ENCODE results near the gene STXBP4.
A peak's percentile ranks its signal among the peaks of the same experiment; 100 is the strongest.

The STXBP4 gene

GRCh38 chr17:55054429-55054828, 85.9 kb downstream of the STXBP4 start:
- no peak overlapping the region for H4K12ac ChIP-seq (ENCODE audit: low read depth, low read length)
- H3K27me3 ChIP-seq (ENCODE audit: insufficient read depth, low read length): no peaks in the 10 kb centered on the region
- no peaks in the 10 kb centered on the region for H3K4me1 ChIP-seq (ENCODE audit: control insufficient read depth in 1 of 2, insufficient read depth in 2 of 2, low read length in 2 of 2)
- no peak overlapping the region for H3K4me2 ChIP-seq (ENCODE audit: low read length)
- no peaks in the 10 kb centered on the region for H3K79me1 ChIP-seq (ENCODE audit: low read length)
- H2BK5ac ChIP-seq (ENCODE audit: low read depth, low read length, poor library complexity): no peak overlapping the region
- H3K27ac ChIP-seq (ENCODE audit: low read depth, low read length): no peak overlapping the region
- H3K18ac ChIP-seq (ENCODE audit: low read length): no peak overlapping the region
- no peak overlapping the region for H3K4me3 ChIP-seq (ENCODE audit: low read depth, low read length)
- no peaks in the 10 kb centered on the region for H3K36me3 ChIP-seq (ENCODE audit: control insufficient read depth in 1 of 2, insufficient read depth in 2 of 2, low read length in 2 of 2)
- H2AK5ac ChIP-seq (ENCODE audit: low read length): no peak overlapping the region
- H2BK120ac ChIP-seq (ENCODE audit: insufficient read depth, low read length, poor library complexity): no peak overlapping the region
- DNase-seq: no peak
- no peak overlapping the region for H4K8ac ChIP-seq (ENCODE audit: low read depth, low read length)
- no peaks in the 10 kb centered on the region for H3K9me3 ChIP-seq (ENCODE audit: insufficient read depth, low read depth, low read length)
- H3K79me2 ChIP-seq (ENCODE audit: control insufficient read depth, insufficient read depth, low read length, poor library complexity): no peaks in the 10 kb centered on the region
- H3K23ac ChIP-seq (ENCODE audit: low read length): no peak overlapping the region
- no peak overlapping the region for H4K91ac ChIP-seq (ENCODE audit: low read depth, low read length)
- no peak overlapping the region for H3K4ac ChIP-seq (ENCODE audit: low read depth, low read length)
- H2BK12ac ChIP-seq (ENCODE audit: low read length): no peak overlapping the region
- H2AFZ ChIP-seq (ENCODE audit: insufficient read depth, low read length, poor library complexity): no peak overlapping the region
- H3K14ac ChIP-seq (ENCODE audit: low read length): no peak overlapping the region
- no peak overlapping the region for H3K9ac ChIP-seq (ENCODE audit: low read length)

GRCh38 chr17:55056526-55056925, 88.0 kb downstream of the STXBP4 start:
- no peak overlapping the region for H3K4me3 ChIP-seq (ENCODE audit: low read depth, low read length)
- DNase-seq: no peak
- no peaks in the 10 kb centered on the region for H3K36me3 ChIP-seq (ENCODE audit: control insufficient read depth in 1 of 2, insufficient read depth in 2 of 2, low read length in 2 of 2)
- H3K14ac ChIP-seq (ENCODE audit: low read length): no peak overlapping the region
- no peak overlapping the region for H2AFZ ChIP-seq (ENCODE audit: insufficient read depth, low read length, poor library complexity)
- no peak overlapping the region for H4K12ac ChIP-seq (ENCODE audit: low read depth, low read length)
- H3K23ac ChIP-seq (ENCODE audit: low read length): no peak overlapping the region
- no peaks in the 10 kb centered on the region for H3K27me3 ChIP-seq (ENCODE audit: insufficient read depth, low read length)
- H2BK12ac ChIP-seq (ENCODE audit: low read length): no peak overlapping the region
- H2BK120ac ChIP-seq (ENCODE audit: insufficient read depth, low read length, poor library complexity): no peak overlapping the region
- H2BK5ac ChIP-seq (ENCODE audit: low read depth, low read length, poor library complexity): no peak overlapping the region
- no peaks in the 10 kb centered on the region for H3K4me1 ChIP-seq (ENCODE audit: control insufficient read depth in 1 of 2, insufficient read depth in 2 of 2, low read length in 2 of 2)
- H3K4me2 ChIP-seq (ENCODE audit: low read length): no peak overlapping the region
- H3K27ac ChIP-seq (ENCODE audit: low read depth, low read length): no peak overlapping the region
- no peak overlapping the region for H3K4ac ChIP-seq (ENCODE audit: low read depth, low read length)
- H4K91ac ChIP-seq (ENCODE audit: low read depth, low read length): no peak overlapping the region
- H3K9ac ChIP-seq (ENCODE audit: low read length): no peak overlapping the region
- H3K79me1 ChIP-seq (ENCODE audit: low read length): no peaks in the 10 kb centered on the region
- H4K8ac ChIP-seq (ENCODE audit: low read depth, low read length): no peak overlapping the region
- no peaks in the 10 kb centered on the region for H3K79me2 ChIP-seq (ENCODE audit: control insufficient read depth, insufficient read depth, low read length, poor library complexity)
- no CpG with 5 or more reads among the region's 4 CpGs for WGBS (ENCODE audit: extremely low coverage, insufficient coverage, insufficient read length)
- H2AK5ac ChIP-seq (ENCODE audit: low read length): no peak overlapping the region
- H3K18ac ChIP-seq (ENCODE audit: low read length): no peak overlapping the region
- H3K9me3 ChIP-seq (ENCODE audit: insufficient read depth, low read depth, low read length): no peaks in the 10 kb centered on the region

- Histone ChIP-seq H4K12ac (ENCODE audit: low read depth, low read length) (no peak overlapping the region), H3K79me1 (ENCODE audit: low read length) (no peaks in the 10 kb centered on the region), H3K79me2 (ENCODE audit: control insufficient read depth, insufficient read depth, low read length, poor library complexity) (no peaks in the 10 kb centered on the region), H2AK5ac (ENCODE audit: low read length) (no peak overlapping the region), H3K18ac (ENCODE audit: low read length) (no peak overlapping the region), H2AFZ (ENCODE audit: insufficient read depth, low read length, poor library complexity) (no peak overlapping the region), H2BK12ac (ENCODE audit: low read length) (no peak overlapping the region), H2BK5ac (ENCODE audit: low read depth, low read length, poor library complexity) (no peak overlapping the region), H4K8ac (ENCODE audit: low read depth, low read length) (no peak overlapping the region), H3K14ac (ENCODE audit: low read length) (no peak overlapping the region), H3K27me3 (ENCODE audit: insufficient read depth, low read length) (no peaks in the 10 kb centered on the region), H3K4me2 (ENCODE audit: low read length) (no peak overlapping the region), H3K4me1 (ENCODE audit: control insufficient read depth in 1 of 2, insufficient read depth in 2 of 2, low read length in 2 of 2) (no peaks in the 10 kb centered on the region), H3K27ac (ENCODE audit: low read depth, low read length) (no peak overlapping the region), H3K4ac (ENCODE audit: low read depth, low read length) (no peak overlapping the region), H4K91ac (ENCODE audit: low read depth, low read length) (no peak overlapping the region), H3K4me3 (ENCODE audit: low read depth, low read length) (no peak overlapping the region), H3K36me3 (ENCODE audit: control insufficient read depth in 1 of 2, insufficient read depth in 2 of 2, low read length in 2 of 2) (no peaks in the 10 kb centered on the region), H2BK120ac (ENCODE audit: insufficient read depth, low read length, poor library complexity) (no peak overlapping the region), H3K23ac (ENCODE audit: low read length) (no peak overlapping the region), H3K9ac (ENCODE audit: low read length) (no peak overlapping the region), H3K9me3 (ENCODE audit: insufficient read depth, low read depth, low read length) (no peaks in the 10 kb centered on the region)
- DNase-seq: no peak
- no CpG with 5 or more reads among the region's 3 CpGs for WGBS (ENCODE audit: extremely low coverage, insufficient coverage, insufficient read length)
These were observed 88.6 kb downstream of the STXBP4 start for GRCh38 chr17:55057184-55057583.

- no peak overlapping the region for H4K91ac ChIP-seq (ENCODE audit: low read depth, low read length)
- H3K4me1 ChIP-seq (ENCODE audit: control insufficient read depth in 1 of 2, insufficient read depth in 2 of 2, low read length in 2 of 2): no peaks in the 10 kb centered on the region
- no peak overlapping the region for H3K4me3 ChIP-seq (ENCODE audit: low read depth, low read length)
- no peak overlapping the region for H3K14ac ChIP-seq (ENCODE audit: low read length)
- H2BK5ac ChIP-seq (ENCODE audit: low read depth, low read length, poor library complexity): no peak overlapping the region
- H3K79me2 ChIP-seq (ENCODE audit: control insufficient read depth, insufficient read depth, low read length, poor library complexity): no peaks in the 10 kb centered on the region
- no peaks in the 10 kb centered on the region for H3K27me3 ChIP-seq (ENCODE audit: insufficient read depth, low read length)
- H3K9me3 ChIP-seq (ENCODE audit: insufficient read depth, low read depth, low read length): no peaks in the 10 kb centered on the region
- no peak overlapping the region for H2BK12ac ChIP-seq (ENCODE audit: low read length)
- H2AK5ac ChIP-seq (ENCODE audit: low read length): no peak overlapping the region
- H3K4ac ChIP-seq (ENCODE audit: low read depth, low read length): no peak overlapping the region
- H4K12ac ChIP-seq (ENCODE audit: low read depth, low read length): no peak overlapping the region
- H3K9ac ChIP-seq (ENCODE audit: low read length): no peak overlapping the region
- no peaks in the 10 kb centered on the region for H3K36me3 ChIP-seq (ENCODE audit: control insufficient read depth in 1 of 2, insufficient read depth in 2 of 2, low read length in 2 of 2)
- H3K27ac ChIP-seq (ENCODE audit: low read depth, low read length): no peak overlapping the region
- no peak overlapping the region for H4K8ac ChIP-seq (ENCODE audit: low read depth, low read length)
- H3K18ac ChIP-seq (ENCODE audit: low read length): no peak overlapping the region
- DNase-seq: no peak
- no peak overlapping the region for H2AFZ ChIP-seq (ENCODE audit: insufficient read depth, low read length, poor library complexity)
- no peak overlapping the region for H3K4me2 ChIP-seq (ENCODE audit: low read length)
- H3K23ac ChIP-seq (ENCODE audit: low read length): no peak overlapping the region
- no peak overlapping the region for H2BK120ac ChIP-seq (ENCODE audit: insufficient read depth, low read length, poor library complexity)
- no peaks in the 10 kb centered on the region for H3K79me1 ChIP-seq (ENCODE audit: low read length)
These were observed 91.2 kb downstream of the STXBP4 start for GRCh38 chr17:55059724-55060123.

- H2BK5ac ChIP-seq (ENCODE audit: low read depth, low read length, poor library complexity): no peak overlapping the region
- H3K4ac ChIP-seq (ENCODE audit: low read depth, low read length): no peak overlapping the region
- H2BK120ac ChIP-seq (ENCODE audit: insufficient read depth, low read length, poor library complexity): no peak overlapping the region
- H4K8ac ChIP-seq (ENCODE audit: low read depth, low read length): no peak overlapping the region
- H3K9ac ChIP-seq (ENCODE audit: low read length): no peak overlapping the region
- no peaks in the 10 kb centered on the region for H3K36me3 ChIP-seq (ENCODE audit: control insufficient read depth in 1 of 2, insufficient read depth in 2 of 2, low read length in 2 of 2)
- no peak overlapping the region for H4K12ac ChIP-seq (ENCODE audit: low read depth, low read length)
- H3K27me3 ChIP-seq (ENCODE audit: insufficient read depth, low read length): no peaks in the 10 kb centered on the region
- no peak overlapping the region for H3K27ac ChIP-seq (ENCODE audit: low read depth, low read length)
- no peak overlapping the region for H4K91ac ChIP-seq (ENCODE audit: low read depth, low read length)
- no peaks in the 10 kb centered on the region for H3K79me2 ChIP-seq (ENCODE audit: control insufficient read depth, insufficient read depth, low read length, poor library complexity)
- peak; percentile 80 to 82 for DNase-seq
- H2AK5ac ChIP-seq (ENCODE audit: low read length): no peak overlapping the region
- H2BK12ac ChIP-seq (ENCODE audit: low read length): no peak overlapping the region
- H3K23ac ChIP-seq (ENCODE audit: low read length): no peak overlapping the region
- no CpG with 5 or more reads among the region's 1 CpG for WGBS (ENCODE audit: extremely low coverage, insufficient coverage, insufficient read length)
- H3K9me3 ChIP-seq (ENCODE audit: insufficient read depth, low read depth, low read length): no peaks in the 10 kb centered on the region
- H2AFZ ChIP-seq (ENCODE audit: insufficient read depth, low read length, poor library complexity): no peak overlapping the region
- H3K79me1 ChIP-seq (ENCODE audit: low read length): no peaks in the 10 kb centered on the region
- no peak overlapping the region for H3K4me3 ChIP-seq (ENCODE audit: low read depth, low read length)
- no peaks in the 10 kb centered on the region for H3K4me1 ChIP-seq (ENCODE audit: control insufficient read depth in 1 of 2, insufficient read depth in 2 of 2, low read length in 2 of 2)
- no peak overlapping the region for H3K18ac ChIP-seq (ENCODE audit: low read length)
- H3K4me2 ChIP-seq (ENCODE audit: low read length): no peak overlapping the region
- no peak overlapping the region for H3K14ac ChIP-seq (ENCODE audit: low read length)
These were observed 94.4 kb downstream of the STXBP4 start for GRCh38 chr17:55062921-55063320.

Data from trophoblast cell (in vitro differentiated cells and primary cell).